HG03521 (cell line): ENCODE results near the gene KRCC1.
"Not testable (repeated sequence)": the region's sequence is repeated elsewhere in the genome, so short reads cannot be mapped to it uniquely, and the experiment has no call there.

Experiments used
- ATAC-seq: cut with Tn5 transposase; IDR thresholded peaks from one replicate; pipeline ENCODE4 v1.9.1; 2021; ENCODE audit warnings: mild to moderate bottlenecking, moderate library complexity; ENCODE audit not compliant: unreplicated experiment

KRCC1 gene

DNA sequence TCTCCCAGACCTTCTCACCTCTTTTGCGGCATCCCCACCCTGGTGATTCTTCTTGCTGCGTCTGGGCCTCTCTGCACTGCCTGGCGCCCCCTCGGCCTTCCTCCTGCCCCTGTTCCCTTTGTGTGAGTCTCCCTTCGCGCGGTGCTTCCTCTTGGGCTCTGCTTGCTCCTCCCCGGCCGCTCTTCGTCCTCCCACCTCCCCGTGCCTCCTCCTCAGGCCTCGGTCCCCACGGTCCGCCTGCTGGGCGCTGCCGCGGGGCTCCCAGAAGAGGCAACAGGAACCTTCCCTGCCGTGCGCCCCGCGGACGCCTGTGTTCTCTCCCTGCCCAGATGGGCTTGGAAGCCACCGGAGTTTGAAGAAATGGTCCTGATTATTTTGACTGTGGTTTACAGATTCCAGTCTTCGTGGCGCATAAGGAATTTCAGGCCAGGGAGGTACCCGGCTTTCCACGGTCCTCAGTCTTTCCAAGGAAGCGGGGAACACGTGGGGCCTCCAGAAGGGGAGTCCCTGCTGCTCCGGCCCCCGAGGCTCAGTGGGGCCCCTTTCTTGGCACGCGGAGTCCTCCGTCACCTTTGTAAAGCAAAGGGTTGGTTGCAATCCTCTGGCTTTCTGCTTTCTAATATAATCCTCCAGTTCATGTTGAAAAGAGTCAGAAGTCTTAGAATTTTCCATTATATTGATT lies 52.4 kb downstream of the KRCC1 start:
- ATAC-seq = no peak

- no peak for ATAC-seq
Measured at GRCh38 chr2:88002359-88002707, 53.2 kb downstream of the KRCC1 start.

DNA sequence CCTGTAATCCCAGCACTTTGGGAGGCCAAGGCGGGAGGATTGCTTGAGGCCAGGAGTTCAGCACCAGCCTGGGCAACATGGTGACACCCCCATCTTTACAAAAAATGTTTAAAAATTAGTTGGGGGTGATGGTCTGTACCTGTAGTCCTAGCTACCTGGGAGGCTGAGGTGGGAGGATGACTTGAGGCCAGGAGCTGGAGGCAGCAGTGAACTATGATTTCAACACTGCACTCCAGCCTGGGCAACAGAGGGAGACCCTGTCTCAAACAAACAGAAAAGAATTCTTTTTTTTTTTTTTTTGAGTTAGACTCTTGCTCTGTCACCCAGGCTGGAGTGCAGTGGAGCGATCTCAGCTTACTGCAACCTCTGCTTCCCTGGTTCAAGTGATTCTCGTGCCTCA lies 55.1 kb downstream of the KRCC1 start:
- ATAC-seq = not testable (repeated sequence)

GRCh38 chr2:87996570-87996969 lies 59.0 kb downstream of the KRCC1 start:
- no peak for ATAC-seq

- no peak for ATAC-seq
Measured at GRCh38 chr2:87995756-87996155, 59.8 kb downstream of the KRCC1 start.

DNA sequence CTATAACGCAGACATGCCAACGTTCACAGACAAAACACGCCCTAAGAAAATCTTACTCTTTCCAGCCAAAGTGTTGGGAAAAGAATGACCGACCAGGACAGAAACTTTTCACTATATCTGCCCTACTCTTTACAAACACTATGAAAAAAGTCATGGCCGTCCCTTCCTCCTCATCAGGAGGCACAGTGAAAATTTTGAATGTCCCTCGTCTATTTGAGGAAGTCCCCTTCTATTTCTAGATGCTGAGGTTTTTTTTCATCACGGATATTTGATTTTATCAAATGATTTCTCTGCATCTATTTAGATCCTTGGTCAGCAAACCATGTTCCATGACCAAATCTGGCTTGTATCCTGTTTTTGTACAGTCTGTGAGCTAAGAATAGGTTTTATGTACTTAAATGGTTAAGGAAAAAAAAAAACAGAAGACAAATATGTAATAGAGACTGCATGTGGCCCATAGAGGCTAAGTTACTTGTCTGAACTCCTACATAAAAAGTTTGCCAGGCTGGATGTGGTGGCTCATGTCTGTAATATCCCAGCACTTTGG lies 61.2 kb downstream of the KRCC1 start:
- not testable (repeated sequence) for ATAC-seq

- ATAC-seq = not testable (repeated sequence)
Measured at GRCh38 chr2:87992569-87992968, 63.0 kb downstream of the KRCC1 start.

- not testable (repeated sequence) for ATAC-seq
Measured at GRCh38 chr2:87987473-87987872, 68.1 kb downstream of the KRCC1 start.

- ATAC-seq = not testable (repeated sequence)
Measured at GRCh38 chr2:87985902-87986301, 69.7 kb downstream of the KRCC1 start.

GRCh38 chr2:87981182-87981581 lies 74.4 kb downstream of the KRCC1 start:
- ATAC-seq = not testable (repeated sequence)
